Fibroblast of villous mesenchyme (primary cell): ENCODE data around the gene GUCA1A. TPM values are rescaled to one million over a fixed set of nuclear protein-coding genes. Genes with fewer than 3 reads are reported as not detected.
"Not testable (repeated sequence)": the region's sequence is repeated elsewhere in the genome, so short reads cannot be mapped to it uniquely, and the experiment has no call there.

Source experiments
- DNase-seq: peaks from one replicate; pipeline ENCODE4 v3.0.0-alpha.2; 2010; ENCODE audit warnings: low read depth
- H3K4me3 ChIP-seq: 2 replicates; pipeline ENCODE4 v1.5.1; 2011; ENCODE audit warnings: low read depth, mild to moderate bottlenecking, low read length
- CTCF ChIP-seq: IDR thresholded peaks from 2 replicates; pipeline ENCODE4 v1.5.1; 2012; ENCODE audit warnings: low read depth, mild to moderate bottlenecking, low read length; ENCODE audit not compliant: insufficient read depth
- total RNA-seq: library from RNA; depleted of rRNA; stranded (reverse); fragments of >200 nt; gene quantifications from 2 replicates; pipeline ENCODE4 v1.2.3, GENCODE V29; 2012

Gene GUCA1A
- total RNA-seq, 1 donor, result not detected

- H3K4me3 ChIP-seq, result no peak overlapping the region
- TF ChIP-seq CTCF, result no peak
- no peak for DNase-seq
Observed at GRCh38 chr6:42210551-42210950, 37.4 kb downstream of the GUCA1A start.

GRCh38 chr6:42211726-42212125 lies 38.6 kb downstream of the GUCA1A start:
- H3K4me3 ChIP-seq, result no peak overlapping the region
- TF ChIP-seq CTCF, result no peak
- DNase-seq, result no peak

- H3K4me3 ChIP-seq, result no peak overlapping the region
- no peak for DNase-seq
- TF ChIP-seq CTCF, result no peak
Observed at GRCh38 chr6:42212442-42212841, 39.3 kb downstream of the GUCA1A start.

GRCh38 chr6:42216495-42216894 lies 43.3 kb downstream of the GUCA1A start:
- DNase-seq, result not testable (repeated sequence)
- H3K4me3 ChIP-seq, result peak overlapping the region; percentile 89

GRCh38 chr6:42217157-42217518 lies 44.0 kb downstream of the GUCA1A start:
- TF ChIP-seq CTCF, result no peak
- no peak for DNase-seq
- H3K4me3 ChIP-seq, result peak overlapping the region; percentile 89

GRCh38 chr6:42217519-42218367 lies 44.6 kb downstream of the GUCA1A start, which contains the start of gene MRPS10:
MRPS10 (minus strand) TSS chr6:42217861; CDS start chr6:42217849, 12 bp downstream.
- peak; percentile 92 for DNase-seq
- H3K4me3 ChIP-seq, result peak within 1 kb of the TSS; percentile 89
- no peak for TF ChIP-seq CTCF

- TF ChIP-seq CTCF, result no peak
- DNase-seq, result no peak
Observed at GRCh38 chr6:42220807-42221206, 47.6 kb downstream of the GUCA1A start.

More at GRCh38 chr6:42220807-42221206, 47.6 kb downstream of the GUCA1A start:
- H3K4me3 ChIP-seq, result no peak overlapping the region
